ENCODE measurements around the gene OCSTAMP.

The OCSTAMP gene

DNA sequence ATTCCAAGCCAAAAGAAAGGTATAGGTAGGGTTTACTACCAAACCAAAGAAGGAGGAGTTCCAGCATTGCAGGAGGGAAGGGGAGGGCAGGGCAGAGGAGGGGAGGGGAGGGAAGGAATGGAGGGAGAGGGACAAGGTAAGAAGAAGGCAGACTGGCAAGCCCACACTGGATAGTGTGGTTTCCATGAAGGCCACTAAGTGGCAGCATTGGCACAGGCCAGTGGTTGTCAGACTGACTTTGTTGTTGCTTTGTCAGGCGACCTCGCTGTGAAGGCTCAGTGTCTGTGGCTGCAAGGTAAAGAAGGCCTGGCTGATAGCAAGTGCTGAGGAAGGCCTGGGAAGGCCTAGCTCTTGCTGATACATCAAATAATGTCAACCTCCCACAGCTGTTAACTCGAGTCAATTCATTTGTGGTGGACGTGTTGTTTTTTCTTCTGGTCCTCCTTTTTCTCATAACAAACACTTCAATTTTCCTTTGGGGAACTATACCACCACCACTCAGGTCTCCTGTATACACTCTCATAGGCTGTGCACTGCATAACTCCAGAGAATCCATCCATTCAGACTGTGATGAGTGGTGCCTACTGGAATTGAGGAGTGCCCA, 29.4 kb downstream of the OCSTAMP start:
- peak; percentile 66 for DNase-seq (ENCODE audit: extremely low spot score)
- CTCF ChIA-PET = no interaction called here
- TF ChIP-seq SUZ12 (IDR thresholded peaks at IDR 0.05) (no peak), LEF1 (IDR thresholded peaks at IDR 0.05; ENCODE audit: borderline replicate concordance) (no peak), SP1 (IDR thresholded peaks at IDR 0.05) (no peak), FOXA1 (IDR thresholded peaks at IDR 0.05) (no peak), FOXM1 (IDR thresholded peaks at IDR 0.05; ENCODE audit: borderline replicate concordance) (no peak), HDGF (IDR thresholded peaks at IDR 0.05; ENCODE audit: borderline replicate concordance) (no peak), ZNF384 (IDR thresholded peaks at IDR 0.05) (no peak), L3MBTL2 (conservative IDR thresholded peaks at IDR 0.05) (no peak), PKNOX1 (IDR thresholded peaks at IDR 0.05) (no peak), BHLHE40 (IDR thresholded peaks at IDR 0.05; ENCODE audit: borderline replicate concordance) (no peak), FOXK2 (IDR thresholded peaks at IDR 0.05) (no peak), TARDBP (IDR thresholded peaks at IDR 0.05) (no peak), NFRKB (IDR thresholded peaks at IDR 0.05) (no peak), ELF4 (IDR thresholded peaks at IDR 0.05) (no peak), CTBP1 (IDR thresholded peaks at IDR 0.05; ENCODE audit: borderline replicate concordance) (no peak), ARNT (IDR thresholded peaks at IDR 0.05) (no peak)
- POLR2A ChIA-PET = interaction anchor here (1.5 kb wide), 1 partner anchor 8 kb away, joined by 4 read pairs; the partner anchor contains the start of gene ZNF334

DNA sequence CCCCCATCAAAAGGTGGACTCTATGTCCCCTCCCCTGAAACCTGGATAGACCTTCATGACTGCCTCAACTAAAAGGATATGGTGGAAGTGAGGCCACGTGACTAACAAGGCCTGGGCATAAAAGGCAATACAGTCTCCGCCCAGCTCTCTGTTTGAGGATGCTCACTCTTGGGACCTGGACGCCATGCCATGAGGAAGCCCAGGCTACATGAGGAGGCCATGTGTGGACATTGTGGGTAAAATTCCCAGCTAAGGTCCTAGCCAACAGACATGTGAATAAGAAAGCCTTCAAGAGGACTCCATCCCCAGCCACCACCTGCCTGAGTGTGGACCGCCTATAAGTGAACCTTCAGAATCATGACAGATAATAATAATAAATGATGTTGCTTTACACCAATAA, 29.9 kb downstream of the OCSTAMP start:
- TF ChIP-seq HDGF (IDR thresholded peaks at IDR 0.05; ENCODE audit: borderline replicate concordance) (no peak), LEF1 (IDR thresholded peaks at IDR 0.05; ENCODE audit: borderline replicate concordance) (no peak), SUZ12 (IDR thresholded peaks at IDR 0.05) (no peak), L3MBTL2 (conservative IDR thresholded peaks at IDR 0.05) (no peak), TARDBP (IDR thresholded peaks at IDR 0.05) (no peak), FOXK2 (IDR thresholded peaks at IDR 0.05) (no peak), SP1 (IDR thresholded peaks at IDR 0.05) (no peak), FOXA1 (IDR thresholded peaks at IDR 0.05) (no peak), ARNT (IDR thresholded peaks at IDR 0.05) (no peak)
- no peak for DNase-seq (ENCODE audit: extremely low spot score)
- CTCF ChIA-PET = interaction anchor here (0.8 kb wide), 1 partner anchor 162 kb away, joined by 3 read pairs; no protein-coding TSS in a partner anchor
- POLR2A ChIA-PET = no interaction called here

- TF ChIP-seq ZNF384 (IDR thresholded peaks at IDR 0.05) = no peak
- TF ChIP-seq CTBP1 (IDR thresholded peaks at IDR 0.05; ENCODE audit: borderline replicate concordance) = no peak
- no peak for TF ChIP-seq HDGF (IDR thresholded peaks at IDR 0.05; ENCODE audit: borderline replicate concordance)
- no peak for TF ChIP-seq NFRKB (IDR thresholded peaks at IDR 0.05)
- no peak for TF ChIP-seq BHLHE40 (IDR thresholded peaks at IDR 0.05; ENCODE audit: borderline replicate concordance)
- no peak for TF ChIP-seq TARDBP (IDR thresholded peaks at IDR 0.05)
- TF ChIP-seq PKNOX1 (IDR thresholded peaks at IDR 0.05) = no peak
- no peak for TF ChIP-seq L3MBTL2 (conservative IDR thresholded peaks at IDR 0.05)
- no peak for TF ChIP-seq FOXA1 (IDR thresholded peaks at IDR 0.05)
- TF ChIP-seq ELF4 (IDR thresholded peaks at IDR 0.05) = no peak
- TF ChIP-seq FOXK2 (IDR thresholded peaks at IDR 0.05) = no peak
- no peak for TF ChIP-seq SUZ12 (IDR thresholded peaks at IDR 0.05)
- no peak for TF ChIP-seq SP1 (IDR thresholded peaks at IDR 0.05)
- no peak for TF ChIP-seq LEF1 (IDR thresholded peaks at IDR 0.05; ENCODE audit: borderline replicate concordance)
- CTCF ChIA-PET = no interaction called here
- DNase-seq (ENCODE audit: extremely low spot score) = no peak
- POLR2A ChIA-PET = no interaction called here
Measured at GRCh38 chr20:46519471-46520068, 30.9 kb downstream of the OCSTAMP start.

DNA sequence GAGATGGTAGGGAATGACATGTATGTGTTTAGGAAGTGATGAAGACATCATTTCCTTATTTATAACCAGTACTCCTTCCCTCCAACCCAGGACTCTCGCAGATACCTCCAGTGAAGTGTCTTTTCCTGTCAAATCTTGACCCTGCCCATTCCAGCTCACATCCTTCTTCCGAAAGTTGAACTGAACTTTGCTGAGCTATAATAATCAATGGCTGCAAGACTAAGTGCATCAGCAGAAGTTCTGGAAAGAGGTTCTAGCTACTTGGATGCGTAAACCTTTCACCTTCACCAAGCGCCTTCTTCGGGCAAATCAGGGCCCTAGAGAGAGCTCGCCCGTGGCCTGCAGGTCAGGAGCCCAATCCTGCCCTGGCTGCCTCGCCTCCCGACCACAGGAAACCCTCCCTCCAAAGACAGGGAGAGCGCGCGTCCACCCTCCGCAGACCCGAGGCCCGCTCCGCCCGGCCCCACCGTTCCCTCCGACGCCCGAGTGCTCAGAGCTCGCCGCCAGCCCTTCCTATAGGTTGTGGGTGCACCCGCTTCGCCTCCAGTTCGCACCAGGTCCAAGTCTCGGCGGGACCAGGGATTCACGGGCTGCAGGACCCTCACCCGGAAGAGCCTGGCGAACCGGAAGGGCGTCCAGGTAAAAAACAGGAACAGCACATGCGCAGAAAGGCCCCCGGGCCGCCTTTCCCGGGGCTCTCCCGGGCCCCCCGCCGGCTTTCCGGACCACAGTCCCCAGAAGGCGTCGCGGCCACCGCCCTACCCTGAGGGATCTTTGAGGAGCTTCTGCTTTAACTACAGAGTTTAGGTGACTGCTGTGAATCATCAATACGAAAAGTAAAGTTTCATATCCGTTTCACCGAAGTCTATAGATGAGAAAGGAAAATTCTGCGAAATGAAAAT, 37.3 kb downstream of the OCSTAMP start, which contains the start of gene ZNF334:
Gene ZNF334 (minus strand): TSS at position 617 of the 902 bp plus-strand sequence. CDS start 1,457 bp downstream, outside the sequence.
- ChIA-PET CTCF (no interaction called here), POLR2A (interaction anchor here (1.0 to 1.6 kb wide), 2 partner anchors 9 to 194 kb away, joined by 3 to 4 read pairs; no protein-coding TSS in a partner anchor)
- no peak for DNase-seq (ENCODE audit: extremely low spot score)
- TF ChIP-seq CTBP1 (IDR thresholded peaks at IDR 0.05; ENCODE audit: borderline replicate concordance) = no peak
- no peak for TF ChIP-seq TARDBP (IDR thresholded peaks at IDR 0.05)
- TF ChIP-seq HDGF (IDR thresholded peaks at IDR 0.05; ENCODE audit: borderline replicate concordance) = no peak
- TF ChIP-seq FOXK2 (IDR thresholded peaks at IDR 0.05) = no peak
- TF ChIP-seq SUZ12 (IDR thresholded peaks at IDR 0.05) = no peak
- no peak for TF ChIP-seq ELF4 (IDR thresholded peaks at IDR 0.05)
- no peak for TF ChIP-seq FOXA1 (IDR thresholded peaks at IDR 0.05)
- TF ChIP-seq PKNOX1 (IDR thresholded peaks at IDR 0.05) = no peak
- no peak for TF ChIP-seq BHLHE40 (IDR thresholded peaks at IDR 0.05; ENCODE audit: borderline replicate concordance)
- no peak for TF ChIP-seq NFRKB (IDR thresholded peaks at IDR 0.05)
- TF ChIP-seq L3MBTL2 (conservative IDR thresholded peaks at IDR 0.05) = no peak
- no peak for TF ChIP-seq SP1 (IDR thresholded peaks at IDR 0.05)
- no peak for TF ChIP-seq ZNF384 (IDR thresholded peaks at IDR 0.05)
- no peak for TF ChIP-seq FOXM1 (IDR thresholded peaks at IDR 0.05; ENCODE audit: borderline replicate concordance)
- TF ChIP-seq ARNT (IDR thresholded peaks at IDR 0.05) = no peak
- no peak for TF ChIP-seq LEF1 (IDR thresholded peaks at IDR 0.05; ENCODE audit: borderline replicate concordance)

DNA sequence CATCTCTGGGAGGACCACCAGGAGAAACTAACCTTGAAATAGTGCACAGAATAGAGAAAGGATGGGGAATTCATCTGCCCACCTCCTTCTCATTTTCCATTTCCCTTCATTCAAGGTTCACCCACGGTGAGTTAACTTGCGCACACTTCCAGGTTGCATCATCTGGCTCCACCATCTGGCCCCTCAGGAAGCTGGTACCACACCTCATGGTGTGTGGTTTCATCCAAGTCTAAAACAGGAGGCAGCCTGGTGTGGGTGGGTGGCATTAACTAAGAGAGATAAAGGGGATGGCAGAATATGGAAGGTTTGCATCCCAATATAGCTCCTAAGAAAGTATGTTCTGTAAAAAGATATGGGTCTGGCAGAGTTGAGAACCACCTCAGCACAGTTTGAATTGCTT, 40.9 kb downstream of the OCSTAMP start:
- POLR2A ChIA-PET = no interaction called here
- DNase-seq (ENCODE audit: extremely low spot score) = no peak
- TF ChIP-seq FOXM1 (IDR thresholded peaks at IDR 0.05; ENCODE audit: borderline replicate concordance) (no peak), L3MBTL2 (conservative IDR thresholded peaks at IDR 0.05) (no peak), LEF1 (IDR thresholded peaks at IDR 0.05; ENCODE audit: borderline replicate concordance) (no peak), FOXK2 (IDR thresholded peaks at IDR 0.05) (no peak), BHLHE40 (IDR thresholded peaks at IDR 0.05; ENCODE audit: borderline replicate concordance) (no peak), PKNOX1 (IDR thresholded peaks at IDR 0.05) (no peak), ZNF384 (IDR thresholded peaks at IDR 0.05) (no peak), ARNT (IDR thresholded peaks at IDR 0.05) (no peak), CTBP1 (IDR thresholded peaks at IDR 0.05; ENCODE audit: borderline replicate concordance) (no peak)
- CTCF ChIA-PET = no interaction called here
